Loucy (cell line): ENCODE results near the gene COPS7B.

Experiments used
- H2AFZ ChIP-seq: fragments of 200-600 bp; sonication (generic); 2 replicates; pipeline ENCODE4 v1.6.0; 2016; ENCODE audit warnings: antibody characterized with exemption, mild to moderate bottlenecking, low read length, moderate library complexity
- H3F3A ChIP-seq: fragments of 200-600 bp; 2 replicates; pipeline ENCODE4 v1.6.0; 2016; ENCODE audit warnings: antibody characterized with exemption, low read depth, mild to moderate bottlenecking
- H3K27me3 ChIP-seq: fragments of 200-600 bp; sonication (generic); 2 replicates; pipeline ENCODE4 v1.6.1; 2014; ENCODE audit warnings: low read length, mild to moderate bottlenecking; ENCODE audit not compliant: insufficient read depth, poor library complexity, severe bottlenecking
- H3K36me3 ChIP-seq: fragments of 200-600 bp; sonication (generic); 2 replicates; pipeline ENCODE4 v1.6.1; 2016; ENCODE audit warnings: low read length; ENCODE audit not compliant: insufficient read depth
- H3K4me1 ChIP-seq: fragments of 200-600 bp; sonication (generic); 2 replicates; pipeline ENCODE4 v1.5.1; 2014; ENCODE audit warnings: low read length, mild to moderate bottlenecking; ENCODE audit not compliant: insufficient read depth, poor library complexity, severe bottlenecking
- H3K4me2 ChIP-seq: fragments of 200-600 bp; sonication (generic); 2 replicates; pipeline ENCODE4 v1.6.0; 2014; ENCODE audit warnings: antibody characterized with exemption, low read length, low read depth, mild to moderate bottlenecking; ENCODE audit not compliant: poor library complexity, severe bottlenecking
- H3K4me3 ChIP-seq: fragments of 200-600 bp; sonication (generic); 2 replicates; pipeline ENCODE4 v1.5.1; 2014; ENCODE audit warnings: low read length, mild to moderate bottlenecking, mixed read lengths; ENCODE audit not compliant: poor library complexity, severe bottlenecking
- H3K79me2 ChIP-seq: fragments of 200-600 bp; sonication (generic); 2 replicates; pipeline ENCODE4 v1.6.1; 2014; ENCODE audit warnings: low read length; ENCODE audit not compliant: insufficient read depth
- H3K9ac ChIP-seq: fragments of 200-600 bp; sonication (generic); 2 replicates; pipeline ENCODE4 v1.6.0; 2014; ENCODE audit warnings: mild to moderate bottlenecking, low read depth, low read length, moderate library complexity; ENCODE audit not compliant: poor library complexity, severe bottlenecking
- H3K9me2 ChIP-seq: fragments of 200-600 bp; sonication (generic); replicated peaks from 2 replicates; pipeline ENCODE4 v1.6.1; 2016; ENCODE audit warnings: low read depth, low read length, mixed read lengths
- H3K9me3 ChIP-seq: fragments of 200-600 bp; sonication (generic); 2 replicates; pipeline ENCODE4 v1.6.1; 2014; ENCODE audit warnings: mild to moderate bottlenecking, antibody characterized with exemption, low read length, low read depth; ENCODE audit not compliant: insufficient read depth
- H4K20me1 ChIP-seq: fragments of 200-600 bp; sonication (generic); 2 replicates; pipeline ENCODE4 v1.6.0; 2014; ENCODE audit warnings: antibody characterized with exemption, low read length, mild to moderate bottlenecking; ENCODE audit not compliant: insufficient read depth, poor library complexity, severe bottlenecking
- EZH2phosphoT487 ChIP-seq: fragments of 200-600 bp; IDR thresholded peaks from 2 replicates; pipeline ENCODE4 v1.6.1; 2018; ENCODE audit warnings: antibody characterized with exemption, mild to moderate bottlenecking, moderate library complexity, borderline replicate concordance
- TF ChIP-seq, protein P1 (sequence below): fragments of 200-600 bp; sonication (generic); conservative IDR thresholded peaks from 2 replicates; pipeline ENCODE4 v1.5.1; 2014; ENCODE audit warnings: mild to moderate bottlenecking, antibody characterized with exemption, low read length

COPS7B gene

DNA sequence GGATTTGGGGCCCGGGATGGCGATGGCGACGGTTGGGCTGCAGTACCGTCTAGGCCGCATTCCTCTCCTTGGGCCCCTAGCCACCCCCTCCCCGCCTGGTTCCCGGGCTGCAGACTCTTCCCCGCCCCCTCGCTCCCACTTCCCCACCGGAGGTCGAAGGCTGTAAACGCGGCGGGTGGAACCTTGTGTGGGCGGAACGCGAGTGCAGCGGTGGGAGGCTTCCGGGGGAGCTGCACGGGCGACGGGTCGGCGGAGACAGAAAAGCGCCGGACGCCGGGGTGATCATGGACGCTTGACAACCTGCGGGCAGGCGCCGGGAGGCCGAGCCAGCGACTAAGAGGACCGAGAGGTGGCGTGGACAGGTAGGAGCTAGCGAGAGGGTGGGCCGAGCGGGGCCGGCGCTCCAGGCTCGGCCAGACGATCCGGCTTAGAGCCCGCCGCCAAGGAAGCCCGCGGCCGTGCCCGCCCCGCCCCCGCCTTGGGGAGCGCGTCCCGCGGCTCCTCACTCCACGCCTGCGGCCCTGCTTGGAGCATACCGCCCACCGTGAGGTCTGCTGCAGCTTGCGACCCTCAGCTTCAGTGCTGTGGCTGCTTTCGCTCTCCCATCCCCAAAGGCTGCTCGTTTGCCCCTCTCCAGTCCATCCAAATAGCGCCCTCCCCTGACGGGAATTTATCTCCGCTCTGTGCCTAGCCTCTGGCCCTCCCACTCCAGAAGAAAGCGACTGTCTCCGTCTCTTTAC, at the start of gene COPS7B:
COPS7B (plus strand) TSS at position 269 of the 740 bp plus-strand sequence. CDS start 2,126 bp downstream, outside the sequence.
- Histone ChIP-seq H3K9me3 (no peaks in the 10 kb centered on the region), H3K4me3 (peak within 1 kb of the TSS; percentile 89), H3K4me1 (peaks cover 39% of the 10 kb centered on the region), H3K9me2 (no peaks in the 10 kb centered on the region), H3K79me2 (peaks cover 56% of the 10 kb centered on the region), H3K9ac (peak within 1 kb of the TSS; percentile 71), H3K4me2 (peak within 1 kb of the TSS; percentile 99), H4K20me1 (peaks cover 30% of the 10 kb centered on the region), H3K36me3 (peaks cover under 1% of the 10 kb centered on the region; the same call in 1 of the 2 replicates), H3F3A (no peaks in the 10 kb centered on the region), H3K27me3 (no peaks in the 10 kb centered on the region), H2AFZ (peak within 1 kb of the TSS; percentile 93)
- no peak for TF ChIP-seq EZH2phosphoT487
- TF ChIP-seq, protein P1, sequence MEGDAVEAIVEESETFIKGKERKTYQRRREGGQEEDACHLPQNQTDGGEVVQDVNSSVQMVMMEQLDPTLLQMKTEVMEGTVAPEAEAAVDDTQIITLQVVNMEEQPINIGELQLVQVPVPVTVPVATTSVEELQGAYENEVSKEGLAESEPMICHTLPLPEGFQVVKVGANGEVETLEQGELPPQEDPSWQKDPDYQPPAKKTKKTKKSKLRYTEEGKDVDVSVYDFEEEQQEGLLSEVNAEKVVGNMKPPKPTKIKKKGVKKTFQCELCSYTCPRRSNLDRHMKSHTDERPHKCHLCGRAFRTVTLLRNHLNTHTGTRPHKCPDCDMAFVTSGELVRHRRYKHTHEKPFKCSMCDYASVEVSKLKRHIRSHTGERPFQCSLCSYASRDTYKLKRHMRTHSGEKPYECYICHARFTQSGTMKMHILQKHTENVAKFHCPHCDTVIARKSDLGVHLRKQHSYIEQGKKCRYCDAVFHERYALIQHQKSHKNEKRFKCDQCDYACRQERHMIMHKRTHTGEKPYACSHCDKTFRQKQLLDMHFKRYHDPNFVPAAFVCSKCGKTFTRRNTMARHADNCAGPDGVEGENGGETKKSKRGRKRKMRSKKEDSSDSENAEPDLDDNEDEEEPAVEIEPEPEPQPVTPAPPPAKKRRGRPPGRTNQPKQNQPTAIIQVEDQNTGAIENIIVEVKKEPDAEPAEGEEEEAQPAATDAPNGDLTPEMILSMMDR, result peak; percentile 67

DNA sequence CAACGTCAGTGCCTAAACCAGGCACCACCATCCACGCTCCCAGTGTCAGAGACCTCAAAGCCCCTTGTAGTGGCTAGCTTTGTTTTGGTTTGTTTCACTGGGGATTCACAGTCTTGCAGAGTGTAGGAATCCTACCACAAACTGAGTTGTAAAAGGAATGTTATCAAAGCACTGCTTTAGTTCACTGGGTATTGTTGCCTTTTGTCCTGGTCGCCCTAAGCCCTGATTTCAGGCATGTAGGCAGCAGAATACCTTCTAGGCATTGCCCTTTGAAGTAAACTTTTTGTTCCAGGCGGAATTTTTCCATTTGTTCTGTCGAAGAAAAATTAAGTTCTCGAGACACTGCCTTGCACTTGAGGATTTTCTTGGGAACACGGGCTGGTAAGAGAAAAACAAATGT, 48.5 kb upstream of the COPS7B start:
- Histone ChIP-seq H3F3A (no peaks in the 10 kb centered on the region), H3K79me2 (no peaks in the 10 kb centered on the region), H4K20me1 (no peaks in the 10 kb centered on the region), H3K9me3 (no peaks in the 10 kb centered on the region), H3K4me2 (no peak overlapping the region), H3K4me3 (no peak overlapping the region), H3K27me3 (no peaks in the 10 kb centered on the region), H3K9ac (no peak overlapping the region), H3K9me2 (no peaks in the 10 kb centered on the region), H3K4me1 (no peaks in the 10 kb centered on the region), H2AFZ (no peak overlapping the region), H3K36me3 (no peaks in the 10 kb centered on the region; the same call in 1 of the 2 replicates)
- no peak for TF ChIP-seq EZH2phosphoT487
- TF ChIP-seq, protein P1, result no peak

DNA sequence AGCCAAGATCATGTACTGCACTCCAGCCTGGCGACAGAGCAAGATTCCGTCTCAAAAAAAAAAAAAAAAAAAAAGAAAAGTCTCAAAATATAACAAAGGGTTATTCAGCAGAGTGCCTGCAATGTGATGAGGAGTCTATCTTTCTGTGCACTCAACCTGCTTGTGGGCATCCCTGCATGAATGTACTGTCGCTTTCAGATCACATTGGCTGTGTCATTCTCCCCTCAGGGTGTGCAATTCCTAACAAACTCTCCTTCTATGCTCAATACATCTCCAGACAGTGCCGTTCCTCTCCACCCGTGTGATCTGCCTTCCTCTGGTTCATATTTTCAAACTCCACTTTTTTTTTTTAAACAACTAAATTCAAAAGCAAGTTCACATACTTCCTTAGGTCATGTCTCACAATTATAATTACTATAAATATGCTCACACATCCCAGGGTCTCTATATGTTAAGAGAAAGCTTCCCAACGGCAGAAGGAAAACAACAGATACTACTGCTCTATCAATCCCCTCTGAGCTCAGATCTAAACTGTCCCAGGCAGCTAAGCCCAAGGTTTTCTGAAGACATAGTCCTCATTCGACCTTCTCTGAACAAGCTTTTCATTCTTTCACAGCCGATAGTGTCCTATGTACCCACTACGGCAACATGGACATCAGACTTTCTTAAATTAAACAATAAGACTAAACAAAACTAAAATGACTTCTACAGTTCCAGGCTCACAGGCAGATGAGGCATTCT, 42.7 kb upstream of the COPS7B start:
- H3K36me3 ChIP-seq, result no peaks in the 10 kb centered on the region
- H3K4me3 ChIP-seq, result no peak overlapping the region
- H4K20me1 ChIP-seq, result no peaks in the 10 kb centered on the region
- peaks cover 1% of the 10 kb centered on the region for H3K4me1 ChIP-seq
- TF ChIP-seq, protein P1, result no peak
- TF ChIP-seq EZH2phosphoT487, result no peak
- H3K27me3 ChIP-seq, result no peaks in the 10 kb centered on the region
- no peaks in the 10 kb centered on the region for H3K9me2 ChIP-seq
- H3K4me2 ChIP-seq, result no peak overlapping the region
- H3F3A ChIP-seq, result no peaks in the 10 kb centered on the region
- no peaks in the 10 kb centered on the region for H3K79me2 ChIP-seq
- no peaks in the 10 kb centered on the region for H3K9me3 ChIP-seq
- H3K9ac ChIP-seq, result no peak overlapping the region
- no peak overlapping the region for H2AFZ ChIP-seq
